Measurements from ENCODE around the gene F12. TPM values are rescaled to one million over a fixed set of nuclear protein-coding genes. Genes with fewer than 3 reads are reported as not detected.

The F12 gene
- total RNA-seq, 2 donors from 2014 or later, result 0.95 to 2.9 TPM

- WGBS, 2 experiments (ENCODE audit: insufficient coverage in 1 of 2, insufficient read length in 1 of 2), result 4 to 16% methylated on average over 14 to 89 of the region's 89 CpGs
- Histone ChIP-seq H3K27me3 (ENCODE audit: control insufficient read depth, insufficient read depth, low read length, poor library complexity, severe bottlenecking) (peaks cover 13% of the 10 kb centered on the region), H3K36me3 (ENCODE audit: control insufficient read depth, insufficient read depth, low read length) (no peaks in the 10 kb centered on the region), H3K27ac (ENCODE audit: low read depth, low read length) (peak within 1 kb of the TSS; percentile 91), H3K9ac (ENCODE audit: extremely low read depth, low read length, poor library complexity, severe bottlenecking) (peak within 1 kb of the TSS; percentile 57), H3K4me3 (ENCODE audit: low read length) (peak within 1 kb of the TSS; percentile 80), H3K4me1 (ENCODE audit: control insufficient read depth, insufficient read depth, low read length) (peaks cover 3% of the 10 kb centered on the region), H3K9me3 (ENCODE audit: control insufficient read depth, low read length) (no peaks in the 10 kb centered on the region)
- H3K4me1 Mint-ChIP-seq, result peaks cover 8% of the 10 kb centered on the region
- peak; percentile 81 for DNase-seq
- no peaks in the 10 kb centered on the region for H3K9me3 Mint-ChIP-seq
- H3K27ac Mint-ChIP-seq, result no peak within 1 kb of the TSS
- peak within 1 kb of the TSS; percentile 47 for H3K4me3 Mint-ChIP-seq
- peaks cover 3% of the 10 kb centered on the region for H3K36me3 Mint-ChIP-seq (ENCODE audit: low read depth)
- H3K27me3 Mint-ChIP-seq (ENCODE audit: insufficient read depth), result peaks cover 56% of the 10 kb centered on the region
- TF ChIP-seq CTCF (conservative IDR thresholded peaks at IDR 0.05), result peak; percentile 25
Measured at GRCh38 chr5:177446200-177447065, 37.1 kb upstream of the F12 start, which contains the start of gene PRR7. TSS of gene PRR7 (plus strand) at chr5:177446814. CDS start at chr5:177455068, 8,254 bp downstream.

GRCh38 chr5:177445917-177446199 is 36.5 kb upstream of the F12 start:
- Mint-ChIP-seq H3K27me3 (ENCODE audit: insufficient read depth) (peaks cover 54% of the 10 kb centered on the region), H3K27ac (no peak overlapping the region)
- H3K4me3 ChIP-seq (ENCODE audit: low read length), result peak overlapping the region; percentile 80

More at GRCh38 chr5:177445917-177446199, 36.5 kb upstream of the F12 start:
- peaks cover 8% of the 10 kb centered on the region for H3K4me1 Mint-ChIP-seq
- peaks cover 3% of the 10 kb centered on the region for H3K36me3 Mint-ChIP-seq (ENCODE audit: low read depth)
- H3K27ac ChIP-seq (ENCODE audit: low read depth, low read length), result no peak overlapping the region
- no peak overlapping the region for H3K9ac ChIP-seq (ENCODE audit: extremely low read depth, low read length, poor library complexity, severe bottlenecking)
- no peak for TF ChIP-seq CTCF (conservative IDR thresholded peaks at IDR 0.05)
- 66% methylated on average over 8 of the region's 8 CpGs; no CpG with 5 or more reads in 1 of the 2 experiments for WGBS, 2 experiments (ENCODE audit: insufficient coverage in 1 of 2, insufficient read length in 1 of 2)
- H3K27me3 ChIP-seq (ENCODE audit: control insufficient read depth, insufficient read depth, low read length, poor library complexity, severe bottlenecking), result peaks cover 13% of the 10 kb centered on the region
- H3K36me3 ChIP-seq (ENCODE audit: control insufficient read depth, insufficient read depth, low read length), result no peaks in the 10 kb centered on the region
- peak overlapping the region; percentile 47 for H3K4me3 Mint-ChIP-seq
- H3K9me3 Mint-ChIP-seq, result no peaks in the 10 kb centered on the region
- DNase-seq, result no peak
- peaks cover 3% of the 10 kb centered on the region for H3K4me1 ChIP-seq (ENCODE audit: control insufficient read depth, insufficient read depth, low read length)
- H3K9me3 ChIP-seq (ENCODE audit: control insufficient read depth, low read length), result no peaks in the 10 kb centered on the region
